NCI-H345 (cell line): ENCODE results near the gene ASIC2.
"Not testable (repeated sequence)": the region's sequence is repeated elsewhere in the genome, so short reads cannot be mapped to it uniquely, and the experiment has no call there.

Experiments used
- DNase-seq: peaks from one replicate; lab custom pipeline; 2025; lab: John Stamatoyannopoulos, UW

Gene ASIC2

GRCh38 chr17:32980230-32980629 is 312.9 kb downstream of the ASIC2 start:
- no peak for DNase-seq

GRCh38 chr17:32976605-32977004 is 316.5 kb downstream of the ASIC2 start:
- DNase-seq = no peak

GRCh38 chr17:32976131-32976530 is 317.0 kb downstream of the ASIC2 start:
- no peak for DNase-seq

- no peak for DNase-seq
Observed at GRCh38 chr17:32971171-32971570, 321.9 kb downstream of the ASIC2 start.

- DNase-seq = no peak
Observed at GRCh38 chr17:32970281-32970680, 322.8 kb downstream of the ASIC2 start.

- not testable (repeated sequence) for DNase-seq
Observed at GRCh38 chr17:32969231-32969630, 323.9 kb downstream of the ASIC2 start.

GRCh38 chr17:32964541-32964940 is 328.6 kb downstream of the ASIC2 start:
- no peak for DNase-seq
